ENCODE measurements around the gene KRTAP10-8. TPM values are rescaled to one million over a fixed set of nuclear protein-coding genes. Genes with fewer than 3 reads are reported as not detected.
"Not testable (repeated sequence)": the region's sequence is repeated elsewhere in the genome, so short reads cannot be mapped to it uniquely, and the experiment has no call there.

Gene KRTAP10-8, protein sequence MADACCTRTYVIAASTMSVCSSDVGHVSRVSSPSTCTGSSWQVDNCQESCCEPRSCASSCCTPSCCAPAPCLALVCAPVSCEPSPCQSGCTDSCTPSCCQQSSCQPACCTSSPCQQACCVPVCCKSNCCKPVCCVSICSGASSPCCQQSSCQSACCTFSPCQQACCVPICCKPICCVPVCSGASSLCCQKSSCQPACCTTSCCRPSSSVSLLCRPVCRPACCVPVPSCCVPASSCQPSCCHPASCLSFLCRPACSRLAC
- not detected for total RNA-seq
- long read RNA-seq = 0 reads

DNA sequence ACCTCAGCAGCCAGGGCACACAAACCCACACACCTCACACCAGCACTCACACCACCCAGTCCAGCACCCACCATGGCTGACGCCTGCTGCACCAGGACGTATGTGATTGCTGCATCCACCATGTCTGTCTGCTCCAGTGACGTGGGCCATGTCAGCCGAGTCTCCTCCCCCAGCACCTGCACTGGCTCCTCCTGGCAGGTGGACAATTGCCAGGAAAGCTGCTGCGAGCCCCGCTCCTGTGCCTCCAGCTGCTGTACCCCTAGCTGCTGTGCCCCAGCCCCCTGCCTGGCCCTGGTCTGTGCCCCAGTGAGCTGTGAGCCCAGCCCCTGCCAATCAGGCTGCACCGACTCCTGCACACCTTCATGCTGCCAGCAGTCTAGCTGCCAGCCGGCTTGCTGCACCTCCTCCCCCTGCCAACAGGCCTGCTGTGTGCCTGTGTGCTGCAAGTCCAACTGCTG, at the start of gene KRTAP10-8:
Gene KRTAP10-8 (plus strand): TSS at position 51 of the 458 bp plus-strand sequence. CDS start 22 bp downstream, at position 73.
- intact Hi-C loops (cut with DNase I) = loop anchor here (10.0 kb wide), 1 partner anchor 133 kb away; no protein-coding TSS in a partner anchor
- DNase-seq (ENCODE audit: missing footprints) (no peak), ATAC-seq (no peak)

DNA sequence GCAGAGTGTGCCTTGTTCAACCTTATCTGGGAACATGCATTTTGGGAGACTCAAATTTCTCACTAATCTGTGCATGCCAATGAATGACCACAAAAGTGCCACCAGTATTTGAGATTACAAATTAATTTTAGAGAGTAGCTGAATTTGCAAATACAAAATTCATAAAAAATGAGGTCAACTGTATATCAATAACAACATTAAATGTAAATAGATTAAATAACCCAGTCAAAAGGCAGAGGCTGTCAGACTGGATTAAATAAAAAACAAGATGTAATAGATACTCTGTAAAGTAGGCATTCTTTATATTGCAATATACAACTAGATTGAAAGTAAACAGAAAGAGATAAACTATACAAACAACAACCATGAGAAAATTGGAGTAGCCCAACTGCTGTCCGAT, 47.8 kb upstream of the KRTAP10-8 start:
- intact Hi-C loops (cut with DNase I) = no loop called here
- ATAC-seq = no peak

DNA sequence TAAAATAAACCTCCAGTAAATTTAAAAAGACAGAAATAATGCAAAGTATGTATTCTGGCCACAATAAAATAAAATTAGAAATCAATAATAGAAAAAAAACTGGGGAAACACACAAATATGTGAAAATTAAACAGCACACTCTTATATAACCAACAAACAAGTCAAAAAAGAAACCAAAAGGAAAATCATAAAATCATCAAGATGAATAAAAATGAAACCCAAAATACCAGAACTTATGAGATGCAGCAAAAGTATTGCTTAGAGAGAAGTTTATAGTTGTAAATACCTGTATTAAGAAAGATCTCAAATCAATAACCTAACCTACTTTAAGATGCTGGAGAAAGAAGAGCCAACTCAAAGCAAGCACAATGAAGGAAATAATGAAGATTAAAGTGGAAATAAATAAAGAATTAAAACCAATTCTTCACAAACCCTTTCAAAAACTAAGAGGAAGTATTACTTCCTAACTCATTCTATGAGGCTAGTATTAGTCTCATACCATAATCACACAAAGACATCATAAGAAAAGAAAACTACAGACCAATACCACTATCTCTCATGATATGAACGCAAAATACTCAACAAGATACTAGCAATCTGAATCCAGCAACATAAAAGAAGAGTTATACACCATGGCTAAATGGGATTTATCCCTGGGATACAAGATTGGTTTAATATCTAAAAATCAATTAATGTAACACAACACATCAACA, 46.8 kb upstream of the KRTAP10-8 start:
- DNase-seq (ENCODE audit: missing footprints) (no peak), ATAC-seq (no peak)
- intact Hi-C loops (cut with DNase I) = no loop called here

More for the DNA sequence above, 47.8 kb upstream of the KRTAP10-8 start:
- DNase-seq (ENCODE audit: missing footprints) = no peak

DNA sequence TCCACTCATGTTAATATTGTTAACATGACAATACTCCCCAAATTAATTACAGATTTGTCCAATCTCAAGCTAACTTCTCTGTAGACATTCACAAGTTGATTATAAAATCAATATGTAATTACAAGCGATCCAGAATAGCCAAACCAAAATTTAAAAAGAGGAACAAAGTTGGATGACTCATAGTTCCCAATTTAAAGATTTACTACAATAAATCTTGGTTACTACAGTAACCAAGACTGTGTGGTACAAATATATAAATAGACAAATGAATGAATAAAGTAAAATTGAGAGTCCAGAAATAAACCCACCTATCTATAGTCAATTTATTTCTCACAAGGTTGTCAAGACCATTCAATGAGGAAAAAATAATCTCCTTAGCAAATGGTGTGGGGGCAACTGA, 45.5 kb upstream of the KRTAP10-8 start:
- ATAC-seq (no peak), DNase-seq (ENCODE audit: missing footprints) (no peak)
- intact Hi-C loops (cut with DNase I) = no loop called here

DNA sequence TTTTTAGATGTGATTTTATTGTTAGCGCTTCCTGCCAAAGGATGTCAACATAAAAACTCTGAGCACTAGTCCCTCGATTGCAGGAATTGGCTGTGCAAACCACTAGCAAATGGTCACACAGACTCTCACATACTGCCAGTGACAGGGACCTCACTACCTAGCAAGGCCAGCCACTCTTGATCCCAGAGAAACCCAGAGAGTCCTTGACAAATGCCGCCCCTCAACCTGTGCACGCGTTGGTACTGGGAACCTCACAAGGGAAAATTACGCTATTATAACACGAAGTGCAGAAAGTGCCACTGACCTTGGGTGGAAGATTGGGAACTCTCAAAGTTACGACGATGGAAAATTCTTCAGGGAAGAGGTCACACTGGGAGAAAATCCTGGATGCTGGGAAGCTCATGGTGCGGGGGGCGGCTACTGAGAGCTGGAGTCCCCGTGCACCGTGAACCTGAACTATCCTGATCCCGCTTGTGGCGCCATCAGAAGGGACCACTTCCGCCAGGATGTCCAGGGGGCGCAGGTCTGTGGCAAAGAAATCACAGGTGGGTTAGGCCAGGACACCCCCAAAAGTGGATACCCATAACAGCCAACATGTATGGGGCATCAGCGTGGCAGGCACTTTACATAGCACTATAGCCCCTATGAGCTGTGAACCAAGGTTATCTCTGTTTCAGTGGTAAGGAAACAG, 44.3 kb upstream of the KRTAP10-8 start:
- intact Hi-C loops (cut with DNase I) = no loop called here
- DNase-seq (ENCODE audit: missing footprints) (no peak), ATAC-seq (no peak)

DNA sequence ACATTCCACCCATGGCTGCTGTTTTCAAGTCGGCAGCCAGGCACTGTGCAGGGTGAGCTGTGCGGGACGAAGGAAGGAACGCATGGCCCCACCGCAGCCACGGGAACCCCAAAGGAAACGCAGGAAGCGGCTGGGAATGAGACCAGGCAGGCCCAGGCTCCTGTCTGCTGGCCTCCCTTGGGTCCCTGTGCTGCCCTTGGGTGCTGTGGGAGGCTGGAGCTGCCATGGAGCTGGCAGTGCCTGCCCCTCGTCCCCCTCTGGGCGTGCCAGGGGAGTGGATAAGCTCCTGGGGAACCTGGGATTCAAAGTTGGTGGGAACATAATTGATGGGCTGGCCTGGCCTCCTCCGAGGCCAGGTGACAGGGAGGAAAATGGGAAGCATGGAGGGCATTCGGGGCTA, 43.6 kb upstream of the KRTAP10-8 start:
- DNase-seq (ENCODE audit: missing footprints) = no peak
- intact Hi-C loops (cut with DNase I) = no loop called here
- ATAC-seq = no peak

DNA sequence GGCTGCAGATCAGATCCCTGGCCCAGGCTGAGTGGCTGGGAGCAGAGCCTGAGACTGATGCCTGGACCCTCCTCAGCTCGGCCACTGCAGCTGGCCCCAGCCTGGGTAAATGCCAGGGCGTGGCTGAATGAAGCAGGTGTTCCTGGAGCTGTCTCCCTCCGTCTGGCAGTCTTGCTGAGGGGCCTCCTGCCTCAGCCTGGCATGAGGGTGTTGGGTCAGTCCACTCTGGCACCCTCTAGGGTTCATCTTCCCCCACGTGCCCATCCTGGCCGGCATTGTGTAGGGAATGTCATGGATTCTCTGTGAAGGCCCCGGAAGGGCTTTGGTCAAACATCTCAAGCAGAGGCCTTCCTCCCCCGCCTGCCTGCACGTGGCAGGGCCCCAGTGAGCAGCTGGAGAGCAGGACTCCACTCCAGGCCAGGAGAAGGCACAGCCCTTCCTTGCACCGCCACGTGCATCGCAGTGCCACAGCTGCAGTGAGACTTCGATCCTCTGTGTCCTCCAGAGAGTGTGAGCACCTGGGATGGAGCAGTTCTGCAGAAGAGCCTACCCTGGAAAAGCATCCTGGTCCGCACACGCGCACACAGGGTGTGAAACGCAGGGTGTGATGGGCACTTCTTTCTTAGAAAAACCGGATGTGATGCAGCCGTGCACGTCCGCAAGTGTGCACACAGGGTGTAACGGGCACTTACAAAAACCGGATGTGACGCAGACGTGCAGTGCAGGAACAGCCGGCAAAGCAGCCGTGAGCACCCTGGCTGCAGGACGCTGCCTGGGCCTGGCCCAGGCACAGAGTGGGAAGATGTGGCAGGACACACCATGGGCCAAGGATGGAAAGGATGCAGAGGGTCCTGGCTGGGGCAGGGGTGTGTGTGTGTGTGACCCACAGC, 43.0 kb upstream of the KRTAP10-8 start:
- intact Hi-C loops (cut with DNase I) = no loop called here
- DNase-seq (ENCODE audit: missing footprints) (no peak), ATAC-seq (no peak)

DNA sequence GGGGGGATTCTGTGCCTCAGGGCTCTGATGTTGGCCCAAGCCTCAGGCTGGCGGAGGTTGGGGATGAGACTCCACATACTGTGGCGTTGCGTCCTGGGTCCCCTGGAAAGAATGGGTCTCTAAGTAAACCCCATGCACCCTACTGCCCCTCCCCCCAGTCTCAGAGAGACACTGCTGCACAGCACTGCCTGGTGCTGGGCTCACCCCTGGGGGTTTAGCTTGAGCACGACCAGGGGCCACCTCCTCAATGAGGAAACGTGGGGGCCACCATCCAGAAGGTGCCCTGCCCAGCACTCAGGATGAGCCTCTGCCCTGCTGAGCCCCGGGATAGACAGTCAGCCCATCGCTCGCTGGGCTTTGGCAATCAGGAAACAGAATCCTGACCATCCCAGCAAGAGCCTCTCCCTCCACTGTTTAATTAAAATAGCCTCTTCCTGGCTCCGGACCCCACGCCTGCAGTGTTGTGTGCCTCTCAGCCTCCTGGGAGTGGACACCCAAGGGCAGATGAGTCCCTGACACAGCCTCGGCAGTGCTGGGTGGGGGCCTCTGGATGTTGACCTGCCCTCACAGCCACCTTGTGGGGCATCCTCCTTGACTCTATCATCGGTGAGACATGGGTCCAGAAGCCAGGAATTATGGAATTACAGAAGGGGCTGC, 41.9 kb upstream of the KRTAP10-8 start:
- DNase-seq (ENCODE audit: missing footprints) = no peak
- no peak for ATAC-seq
- intact Hi-C loops (cut with DNase I) = no loop called here

DNA sequence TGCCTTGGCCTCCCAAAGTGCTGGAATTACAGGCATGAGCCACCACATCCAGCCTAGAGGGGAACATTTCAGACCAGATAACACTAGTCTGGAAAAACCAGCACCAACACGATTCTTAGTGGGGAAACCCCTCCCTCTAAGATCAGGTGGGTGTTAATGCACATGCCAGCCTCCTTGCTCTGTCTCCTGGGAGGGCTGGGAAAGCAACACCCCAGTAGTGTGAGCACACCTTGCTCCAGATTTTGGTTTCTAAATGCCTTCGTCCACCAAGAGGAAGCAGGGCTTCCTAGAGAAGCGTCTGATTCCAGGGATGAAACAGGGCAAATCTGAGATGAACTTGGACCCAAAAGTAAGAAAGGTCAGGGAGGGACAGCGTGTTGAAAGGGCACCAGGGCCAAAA, 40.6 kb upstream of the KRTAP10-8 start:
- intact Hi-C loops (cut with DNase I) = no loop called here
- ATAC-seq (no peak), DNase-seq (ENCODE audit: missing footprints) (no peak)

DNA sequence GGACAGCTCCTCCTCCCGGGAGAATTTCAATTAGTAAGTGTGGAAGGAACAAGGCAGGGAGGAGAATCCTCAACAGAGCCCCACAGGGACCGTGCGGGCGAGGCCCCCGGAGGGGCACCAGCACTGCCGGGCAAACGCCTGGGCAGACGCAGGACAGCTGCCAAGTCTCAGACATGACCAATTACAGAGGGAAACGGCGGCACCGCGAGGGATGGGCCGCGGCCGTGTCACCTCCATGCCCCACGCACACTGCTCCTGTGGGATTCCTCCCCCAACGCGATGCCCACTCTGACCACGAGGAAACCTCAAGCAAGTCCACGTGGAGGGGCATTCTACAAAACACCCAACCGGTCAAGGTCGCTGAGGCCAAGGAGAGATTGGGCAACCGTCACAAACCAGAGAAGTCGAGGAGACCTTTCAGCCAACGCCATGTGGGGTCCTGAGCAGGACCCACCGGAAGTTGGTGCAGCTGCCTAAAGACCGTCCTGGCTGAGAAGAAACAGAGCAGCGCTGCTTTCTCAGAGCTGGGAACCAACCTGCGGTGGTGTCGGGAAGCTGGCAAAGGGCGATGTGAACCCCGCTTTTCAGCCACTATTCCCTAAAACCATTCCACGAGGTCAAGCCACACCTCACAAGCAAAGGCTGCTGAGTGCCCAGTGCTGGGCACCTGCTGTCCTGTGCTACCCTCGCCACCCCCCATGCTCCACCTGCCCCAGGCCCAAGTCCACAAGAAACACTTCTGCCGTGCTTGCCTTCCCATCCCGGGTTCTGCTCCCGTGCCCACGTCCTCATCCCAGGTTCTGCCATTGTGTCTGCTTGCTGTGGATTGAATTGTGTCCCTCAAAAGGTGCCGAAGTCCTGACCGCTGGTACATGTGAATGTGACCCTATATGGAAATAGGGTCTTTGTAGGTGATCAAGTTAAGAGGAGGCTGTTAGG, 39.8 kb upstream of the KRTAP10-8 start:
- no peak for DNase-seq (ENCODE audit: missing footprints)

DNA sequence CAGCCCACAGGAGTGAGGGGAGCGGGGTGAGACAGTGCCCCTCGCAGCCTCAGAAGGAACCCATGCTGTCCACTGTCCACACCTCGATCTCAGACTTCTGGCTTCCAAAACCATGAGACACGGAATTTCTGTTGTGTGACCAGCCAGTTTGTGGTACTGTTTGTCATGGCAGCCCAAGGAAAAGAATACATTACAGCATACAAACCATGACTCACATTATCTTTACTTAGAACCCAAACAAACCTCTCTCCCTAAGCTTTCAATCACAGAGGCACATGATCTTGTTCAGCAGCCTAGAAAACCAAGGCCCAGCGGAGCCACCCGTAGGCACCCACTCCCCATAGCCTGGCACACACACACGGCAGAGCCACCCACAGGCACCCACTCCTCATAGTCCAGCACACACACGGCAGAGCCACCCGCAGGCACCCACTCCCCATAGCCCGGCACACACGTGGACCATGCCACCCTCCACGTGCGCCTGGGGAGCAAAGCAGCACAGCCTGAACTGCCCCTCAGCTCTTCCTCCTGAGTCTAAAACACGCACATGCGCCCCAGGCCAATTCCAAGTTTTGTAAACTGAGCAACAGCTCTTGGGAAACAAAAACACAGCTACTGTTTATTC, 38.8 kb upstream of the KRTAP10-8 start:
- DNase-seq (ENCODE audit: missing footprints) (no peak), ATAC-seq (no peak)
- intact Hi-C loops (cut with DNase I) = no loop called here

More for the DNA sequence above, 39.8 kb upstream of the KRTAP10-8 start:
- intact Hi-C loops (cut with DNase I) = no loop called here
- no peak for ATAC-seq

DNA sequence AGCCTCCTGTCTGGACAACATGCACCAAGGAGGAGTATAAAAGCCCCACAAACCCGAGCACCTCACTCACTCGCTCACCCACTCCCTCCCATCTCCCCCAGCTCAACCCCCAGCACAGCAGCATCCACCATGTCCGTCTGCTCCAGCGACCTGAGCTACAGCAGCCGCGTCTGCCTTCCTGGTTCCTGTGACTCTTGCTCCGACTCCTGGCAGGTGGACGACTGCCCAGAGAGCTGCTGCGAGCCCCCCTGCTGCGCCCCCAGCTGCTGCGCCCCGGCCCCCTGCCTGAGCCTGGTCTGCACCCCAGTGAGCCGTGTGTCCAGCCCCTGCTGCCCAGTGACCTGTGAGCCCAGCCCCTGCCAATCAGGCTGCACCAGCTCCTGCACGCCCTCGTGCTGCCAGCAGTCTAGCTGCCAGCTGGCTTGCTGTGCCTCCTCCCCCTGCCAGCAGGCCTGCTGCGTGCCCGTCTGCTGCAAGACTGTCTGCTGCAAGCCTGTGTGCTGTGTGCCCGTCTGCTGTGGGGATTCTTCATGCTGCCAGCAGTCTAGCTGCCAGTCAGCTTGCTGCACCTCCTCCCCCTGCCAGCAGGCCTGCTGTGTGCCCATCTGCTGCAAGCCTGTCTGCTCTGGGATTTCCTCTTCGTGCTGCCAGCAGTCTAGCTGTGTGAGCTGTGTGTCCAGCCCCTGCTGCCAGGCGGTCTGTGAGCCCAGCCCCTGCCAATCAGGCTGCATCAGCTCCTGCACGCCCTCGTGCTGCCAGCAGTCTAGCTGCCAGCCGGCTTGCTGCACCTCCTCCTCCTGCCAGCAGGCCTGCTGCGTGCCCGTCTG, 38.0 kb upstream of the KRTAP10-8 start, which contains the start of gene KRTAP10-4:
Gene KRTAP10-4 (plus strand): TSS at position 100 of the 827 bp plus-strand sequence. CDS start 30 bp downstream, at position 130.
- DNase-seq (ENCODE audit: missing footprints); intact Hi-C loops (cut with DNase I): not testable (repeated sequence)

DNA sequence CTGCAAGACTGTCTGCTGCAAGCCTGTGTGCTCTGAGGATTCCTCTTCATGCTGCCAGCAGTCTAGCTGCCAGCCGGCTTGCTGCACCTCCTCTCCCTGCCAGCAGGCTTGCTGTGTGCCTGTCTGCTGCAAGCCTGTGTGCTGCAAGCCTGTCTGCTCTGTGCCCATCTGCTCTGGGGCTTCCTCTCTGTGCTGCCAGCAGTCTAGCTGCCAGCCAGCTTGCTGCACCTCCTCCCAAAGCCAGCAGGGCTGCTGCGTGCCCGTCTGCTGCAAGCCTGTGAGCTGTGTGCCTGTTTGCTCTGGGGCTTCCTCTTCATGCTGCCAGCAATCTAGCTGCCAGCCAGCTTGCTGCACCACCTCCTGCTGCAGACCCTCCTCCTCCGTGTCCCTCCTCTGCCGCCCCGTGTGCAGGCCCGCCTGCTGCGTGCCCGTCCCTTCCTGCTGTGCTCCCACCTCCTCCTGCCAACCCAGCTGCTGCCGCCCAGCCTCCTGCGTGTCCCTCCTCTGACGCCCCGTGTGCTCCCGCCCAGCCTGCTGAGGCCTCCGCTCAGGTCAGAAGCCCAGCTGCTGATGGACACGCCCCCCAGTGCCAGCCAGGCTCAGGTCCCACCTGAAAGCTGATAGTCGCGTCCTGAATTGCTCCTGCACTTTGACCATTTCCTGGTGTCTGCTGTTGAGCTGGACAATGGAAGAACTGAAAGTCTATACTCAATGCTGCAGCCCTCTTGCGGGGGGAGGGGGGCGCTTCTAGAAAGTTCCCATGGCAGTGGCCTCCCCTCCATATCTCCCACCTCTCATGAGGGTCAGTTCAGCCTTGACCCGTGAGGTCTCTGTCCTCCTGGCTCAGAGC, 37.2 kb upstream of the KRTAP10-8 start:
- ATAC-seq = no peak
- DNase-seq (ENCODE audit: missing footprints) = no peak
- intact Hi-C loops (cut with DNase I) = no loop called here

More for the DNA sequence above, 38.0 kb upstream of the KRTAP10-8 start, which contains the start of gene KRTAP10-4:
- not testable (repeated sequence) for ATAC-seq

DNA sequence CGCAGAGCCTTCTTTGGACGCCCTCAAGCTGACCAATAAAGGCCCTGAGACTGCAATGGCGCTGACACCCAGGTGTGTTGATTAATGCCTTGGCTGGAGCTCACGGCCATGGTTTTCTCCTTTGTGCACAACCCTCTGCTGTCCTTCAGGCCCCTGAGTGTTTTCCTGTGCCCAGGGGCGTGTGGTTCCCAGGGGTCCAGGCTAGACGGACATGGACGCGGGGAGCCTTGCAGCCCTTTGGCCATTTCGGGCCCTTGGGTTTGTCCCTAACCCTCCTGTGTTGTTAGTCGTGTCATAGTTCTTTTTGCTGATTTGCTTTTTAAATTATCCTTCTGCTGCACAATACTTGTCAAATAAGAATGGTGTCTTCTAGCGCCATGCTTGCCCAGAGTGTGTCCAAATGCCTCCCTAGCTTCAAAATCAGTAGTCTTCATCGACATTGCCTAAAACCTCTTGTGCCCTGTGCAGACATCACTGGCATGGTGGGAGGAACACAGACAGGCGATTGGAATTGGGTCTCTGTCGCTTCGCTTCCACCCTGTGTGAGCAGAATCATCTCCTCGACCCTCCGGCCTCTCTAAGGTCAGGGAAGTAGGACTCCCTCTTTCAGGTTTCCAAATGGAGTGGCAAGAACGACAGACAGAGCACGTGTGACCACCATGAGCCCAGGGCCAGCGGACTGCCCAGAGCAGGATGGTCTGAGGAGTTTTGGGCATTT, 36.4 kb upstream of the KRTAP10-8 start:
- no peak for DNase-seq (ENCODE audit: missing footprints)
- ATAC-seq = no peak
- intact Hi-C loops (cut with DNase I) = no loop called here
